Stimulated activated naive B cell treated with anti-CD40 and anti-IgM and Interleukin-4, amounts not matched to agents 10 μg/mL and 1 μg/mL and 100 μg/mL, for 72 hours (primary cell): ENCODE results near the gene GPR78.

Source experiments
- ATAC-seq, 2 donors: fragments of 150-1000 bp; cut with Tn5 transposase; replicated peaks; 2 replicates each; pipeline ENCODE4 v1.10.0; 2021; ENCODE audit warnings: moderate library complexity in 1 of 2
- DNase-seq: peaks from one replicate; pipeline ENCODE4 v3.0.0; 2021
- H3K27ac Mint-ChIP-seq: one replicate; pipeline ENCODE4 v1.8.0; 2022; ENCODE audit warnings: mild to moderate bottlenecking, mixed read lengths
- H3K27me3 Mint-ChIP-seq, 2 donors: one replicate each; pipeline ENCODE4 v1.8.0; 2022; ENCODE audit warnings: mixed read lengths in 2 of 2
- H3K36me3 Mint-ChIP-seq, 2 donors: one replicate each; pipeline ENCODE4 v1.8.0; 2022; ENCODE audit warnings: mixed read lengths in 2 of 2, mild to moderate bottlenecking in 1 of 2
- H3K4me1 Mint-ChIP-seq, 2 donors: one replicate each; pipeline ENCODE4 v1.8.0; 2022; ENCODE audit warnings: mixed read lengths in 2 of 2, mild to moderate bottlenecking in 1 of 2
- H3K4me3 Mint-ChIP-seq, 2 donors: one replicate each; pipeline ENCODE4 v1.8.0; 2022; ENCODE audit warnings: mild to moderate bottlenecking in 2 of 2, mixed read lengths in 2 of 2, moderate library complexity in 1 of 2
- H3K9me3 Mint-ChIP-seq, 2 donors: one replicate each; pipeline ENCODE4 v1.8.0; 2022; ENCODE audit warnings: mixed read lengths in 2 of 2, mild to moderate bottlenecking in 1 of 2

Gene GPR78

GRCh38 chr4:8552581-8553205, 27.5 kb upstream of the GPR78 start:
- no peak for ATAC-seq
- no peak overlapping the region for H3K27ac Mint-ChIP-seq

GRCh38 chr4:8553216-8553615, 27.0 kb upstream of the GPR78 start:
- Mint-ChIP-seq H3K27ac (no peak overlapping the region), H3K4me1 (no peaks in the 10 kb centered on the region), H3K27me3 (peaks cover 0 to 12% of the 10 kb centered on the region in 2 donors), H3K36me3 (peaks cover 0 to 1% of the 10 kb centered on the region in 2 donors), H3K4me3 (no peak overlapping the region), H3K9me3 (no peaks in the 10 kb centered on the region)
- ATAC-seq: no peak
- no peak for DNase-seq

More at GRCh38 chr4:8552581-8553205, 27.5 kb upstream of the GPR78 start:
- peaks cover 0 to 12% of the 10 kb centered on the region in 2 donors for H3K27me3 Mint-ChIP-seq
- DNase-seq: no peak
- no peaks in the 10 kb centered on the region for H3K9me3 Mint-ChIP-seq
- peaks cover 0 to 1% of the 10 kb centered on the region in 2 donors for H3K36me3 Mint-ChIP-seq
- no peak overlapping the region for H3K4me3 Mint-ChIP-seq
- H3K4me1 Mint-ChIP-seq: no peaks in the 10 kb centered on the region

- H3K4me3 Mint-ChIP-seq: no peak overlapping the region
- no peak overlapping the region for H3K27ac Mint-ChIP-seq
- H3K4me1 Mint-ChIP-seq: no peaks in the 10 kb centered on the region
- DNase-seq (no peak), ATAC-seq (no peak)
- H3K9me3 Mint-ChIP-seq: no peaks in the 10 kb centered on the region
- peaks cover 5 to 12% of the 10 kb centered on the region in 2 donors for H3K27me3 Mint-ChIP-seq
- H3K36me3 Mint-ChIP-seq: peaks cover 0 to 1% of the 10 kb centered on the region in 2 donors
Observed at GRCh38 chr4:8553991-8554405, 26.2 kb upstream of the GPR78 start.

GRCh38 chr4:8554555-8555100, 25.6 kb upstream of the GPR78 start:
- peaks cover 0 to 1% of the 10 kb centered on the region in 2 donors for H3K36me3 Mint-ChIP-seq

GRCh38 chr4:8555716-8556115, 24.5 kb upstream of the GPR78 start:
- Mint-ChIP-seq H3K27me3 (peaks cover 5 to 12% of the 10 kb centered on the region in 2 donors), H3K9me3 (no peaks in the 10 kb centered on the region), H3K4me1 (no peaks in the 10 kb centered on the region), H3K36me3 (peaks cover 0 to 1% of the 10 kb centered on the region in 2 donors), H3K27ac (no peak overlapping the region), H3K4me3 (no peak overlapping the region)
- DNase-seq (no peak), ATAC-seq (no peak)

More at GRCh38 chr4:8554555-8555100, 25.6 kb upstream of the GPR78 start:
- Mint-ChIP-seq H3K9me3 (no peaks in the 10 kb centered on the region), H3K4me1 (no peaks in the 10 kb centered on the region), H3K27me3 (peaks cover 5 to 12% of the 10 kb centered on the region in 2 donors), H3K27ac (no peak overlapping the region), H3K4me3 (no peak overlapping the region)
- no peak for ATAC-seq
- no peak for DNase-seq

GRCh38 chr4:8556341-8557150, 23.6 kb upstream of the GPR78 start:
- H3K9me3 Mint-ChIP-seq: no peaks in the 10 kb centered on the region
- peaks cover 0 to 1% of the 10 kb centered on the region in 2 donors for H3K36me3 Mint-ChIP-seq
- H3K4me3 Mint-ChIP-seq: no peak overlapping the region
- H3K27me3 Mint-ChIP-seq: peaks cover 5 to 12% of the 10 kb centered on the region in 2 donors
- DNase-seq (no peak), ATAC-seq (no peak)
- no peaks in the 10 kb centered on the region for H3K4me1 Mint-ChIP-seq
- H3K27ac Mint-ChIP-seq: no peak overlapping the region

- peaks cover 0 to 1% of the 10 kb centered on the region in 2 donors for H3K36me3 Mint-ChIP-seq
- H3K9me3 Mint-ChIP-seq: no peaks in the 10 kb centered on the region
- ATAC-seq: no peak
- H3K27ac Mint-ChIP-seq: no peak overlapping the region
- H3K4me3 Mint-ChIP-seq: no peak overlapping the region
- H3K27me3 Mint-ChIP-seq: peaks cover 4 to 5% of the 10 kb centered on the region in 2 donors
- no peak for DNase-seq
- no peaks in the 10 kb centered on the region for H3K4me1 Mint-ChIP-seq
Observed at GRCh38 chr4:8557151-8558076, 22.8 kb upstream of the GPR78 start.

GRCh38 chr4:8558080-8558960, 21.9 kb upstream of the GPR78 start:
- Mint-ChIP-seq H3K4me3 (no peak overlapping the region), H3K36me3 (no peaks in the 10 kb centered on the region), H3K27me3 (peaks cover 0 to 5% of the 10 kb centered on the region in 2 donors), H3K9me3 (no peaks in the 10 kb centered on the region), H3K27ac (no peak overlapping the region), H3K4me1 (no peaks in the 10 kb centered on the region)
- DNase-seq (no peak), ATAC-seq (no peak)

- Mint-ChIP-seq H3K27ac (no peak overlapping the region), H3K27me3 (peaks cover 0 to 5% of the 10 kb centered on the region in 2 donors), H3K9me3 (no peaks in the 10 kb centered on the region), H3K36me3 (no peaks in the 10 kb centered on the region), H3K4me1 (no peaks in the 10 kb centered on the region), H3K4me3 (no peak overlapping the region)
- no peak for DNase-seq
- ATAC-seq: no peak
Observed at GRCh38 chr4:8559011-8559410, 21.2 kb upstream of the GPR78 start.

- ATAC-seq: no peak
- Mint-ChIP-seq H3K4me3 (no peak overlapping the region), H3K4me1 (no peaks in the 10 kb centered on the region), H3K36me3 (no peaks in the 10 kb centered on the region), H3K27me3 (peaks cover 0 to 5% of the 10 kb centered on the region in 2 donors), H3K9me3 (no peaks in the 10 kb centered on the region), H3K27ac (no peak overlapping the region)
- DNase-seq: no peak
Observed at GRCh38 chr4:8559524-8560264, 20.5 kb upstream of the GPR78 start.

- no peaks in the 10 kb centered on the region for H3K36me3 Mint-ChIP-seq
- ATAC-seq (no peak), DNase-seq (no peak)
- peak overlapping the region; percentile 49 for H3K27ac Mint-ChIP-seq
- peaks cover 0 to 5% of the 10 kb centered on the region in 2 donors for H3K27me3 Mint-ChIP-seq
- no peaks in the 10 kb centered on the region for H3K9me3 Mint-ChIP-seq
- no peak overlapping the region for H3K4me3 Mint-ChIP-seq
- H3K4me1 Mint-ChIP-seq: no peaks in the 10 kb centered on the region
Observed at GRCh38 chr4:8560265-8561047, 19.7 kb upstream of the GPR78 start.

- no peaks in the 10 kb centered on the region for H3K36me3 Mint-ChIP-seq
- ATAC-seq (no peak), DNase-seq (no peak)
- H3K4me3 Mint-ChIP-seq: no peak overlapping the region
- no peaks in the 10 kb centered on the region for H3K4me1 Mint-ChIP-seq
- no peaks in the 10 kb centered on the region for H3K9me3 Mint-ChIP-seq
- H3K27ac Mint-ChIP-seq: no peak overlapping the region
- peaks cover 0 to 4% of the 10 kb centered on the region in 2 donors for H3K27me3 Mint-ChIP-seq
Observed at GRCh38 chr4:8564595-8564994, 15.6 kb upstream of the GPR78 start.
